ENCODE results near the gene IDUA. TPM values are rescaled to one million over a fixed set of nuclear protein-coding genes. Genes with fewer than 3 reads are reported as not detected.
A peak's percentile ranks its signal among the peaks of the same experiment; 100 is the strongest.

IDUA gene
- total and polyA plus RNA-seq, 2 donors (not counting 1 experiment from before 2014, with no cell fraction given): 57.0 to 67.4 TPM

DNA sequence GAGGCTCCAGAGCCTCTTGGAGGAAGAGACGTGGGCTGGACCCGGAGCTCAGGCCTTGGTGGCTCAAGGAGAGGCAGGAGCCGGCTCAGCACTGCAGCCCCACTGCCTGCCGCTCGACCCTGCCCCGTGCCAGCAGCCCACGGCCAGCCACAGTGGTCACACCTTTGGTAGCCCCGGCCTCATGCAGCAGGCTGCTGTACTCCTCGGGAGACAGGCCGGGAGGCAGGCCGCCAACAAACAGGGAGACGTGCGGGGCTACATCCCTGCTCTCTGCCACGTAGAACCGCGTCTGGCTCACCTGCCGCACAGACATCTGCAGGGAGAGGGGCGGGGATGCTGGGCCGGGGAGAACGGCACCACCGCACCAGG is 21.1 kb upstream of the IDUA start:
- DNase-seq (no peak), ATAC-seq (ENCODE audit: low read depth) (no peak)
- Mint-ChIP-seq H3K9me3 (ENCODE audit: insufficient read depth) (no peaks in the 10 kb centered on the region), H3K27ac (no peak overlapping the region), H3K4me3 (peak overlapping the region; percentile 23), H3K4me1 (peaks cover 2% of the 10 kb centered on the region), H3K27me3 (no peaks in the 10 kb centered on the region)
- CTCF ChIA-PET: no interaction called here
- Histone ChIP-seq H4K20me1 (ENCODE audit: control insufficient read depth, insufficient read depth, low read length, poor library complexity, severe bottlenecking) (peaks cover 46% of the 10 kb centered on the region), H3K27me3 (replicated peaks in 1 of 4; ENCODE audit: control extremely low read depth in 1 of 4, control insufficient read depth in 3 of 4, insufficient read depth in 4 of 4, low read length in 3 of 4) (peaks cover 0 to 6% (median under 1%) of the 10 kb centered on the region in 4 experiments), H3K9ac (ENCODE audit: low read length) (no peak overlapping the region), H2AFZ (ENCODE audit: insufficient read depth, low read depth, low read length, poor library complexity, severe bottlenecking) (no peak overlapping the region), H3K4me3 (ENCODE audit: control extremely low read depth in 1 of 5, extremely low read depth in 1 of 5, insufficient read depth in 1 of 5, low read depth in 2 of 5, low read length in 4 of 5) (no peak overlapping the region), H3K36me3 (replicated peaks in 1 of 2; ENCODE audit: control extremely low read depth in 1 of 2, control insufficient read depth in 1 of 2, extremely low read depth in 1 of 2, insufficient read depth in 2 of 2, low read length in 1 of 2) (peaks cover 0 to 6% of the 10 kb centered on the region in 2 experiments), H3K27ac (ENCODE audit: low read length in 2 of 2) (no peak overlapping the region), H3K4me1 (ENCODE audit: control insufficient read depth in 2 of 2, insufficient read depth in 2 of 2, low read length in 2 of 2) (peaks cover 4 to 13% of the 10 kb centered on the region in 2 donors), H3K4me2 (replicated peaks; ENCODE audit: low read depth, low read length, poor library complexity, severe bottlenecking) (no peak overlapping the region), H3K9me3 (ENCODE audit: control extremely low read depth in 1 of 3, control insufficient read depth in 2 of 3, insufficient read depth in 1 of 3, low read length in 2 of 3) (no peaks in the 10 kb centered on the region), H3K79me2 (ENCODE audit: control insufficient read depth, insufficient read depth, low read length) (peaks cover 14% of the 10 kb centered on the region)
- intact Hi-C loops (cut with micrococcal nuclease): no loop called here
- TF ChIP-seq EZH2 (IDR thresholded peaks at IDR 0.05; ENCODE audit: borderline replicate concordance, insufficient read depth, low read depth, low read length, poor library complexity, severe bottlenecking): no peak
- TF ChIP-seq, protein P1, sequence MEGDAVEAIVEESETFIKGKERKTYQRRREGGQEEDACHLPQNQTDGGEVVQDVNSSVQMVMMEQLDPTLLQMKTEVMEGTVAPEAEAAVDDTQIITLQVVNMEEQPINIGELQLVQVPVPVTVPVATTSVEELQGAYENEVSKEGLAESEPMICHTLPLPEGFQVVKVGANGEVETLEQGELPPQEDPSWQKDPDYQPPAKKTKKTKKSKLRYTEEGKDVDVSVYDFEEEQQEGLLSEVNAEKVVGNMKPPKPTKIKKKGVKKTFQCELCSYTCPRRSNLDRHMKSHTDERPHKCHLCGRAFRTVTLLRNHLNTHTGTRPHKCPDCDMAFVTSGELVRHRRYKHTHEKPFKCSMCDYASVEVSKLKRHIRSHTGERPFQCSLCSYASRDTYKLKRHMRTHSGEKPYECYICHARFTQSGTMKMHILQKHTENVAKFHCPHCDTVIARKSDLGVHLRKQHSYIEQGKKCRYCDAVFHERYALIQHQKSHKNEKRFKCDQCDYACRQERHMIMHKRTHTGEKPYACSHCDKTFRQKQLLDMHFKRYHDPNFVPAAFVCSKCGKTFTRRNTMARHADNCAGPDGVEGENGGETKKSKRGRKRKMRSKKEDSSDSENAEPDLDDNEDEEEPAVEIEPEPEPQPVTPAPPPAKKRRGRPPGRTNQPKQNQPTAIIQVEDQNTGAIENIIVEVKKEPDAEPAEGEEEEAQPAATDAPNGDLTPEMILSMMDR (IDR thresholded peaks at IDR 0.05): no peak
- 95% methylated on average over 21 of the region's 21 CpGs for WGBS (ENCODE audit: insufficient coverage)
- POLR2A ChIA-PET: no interaction called here

DNA sequence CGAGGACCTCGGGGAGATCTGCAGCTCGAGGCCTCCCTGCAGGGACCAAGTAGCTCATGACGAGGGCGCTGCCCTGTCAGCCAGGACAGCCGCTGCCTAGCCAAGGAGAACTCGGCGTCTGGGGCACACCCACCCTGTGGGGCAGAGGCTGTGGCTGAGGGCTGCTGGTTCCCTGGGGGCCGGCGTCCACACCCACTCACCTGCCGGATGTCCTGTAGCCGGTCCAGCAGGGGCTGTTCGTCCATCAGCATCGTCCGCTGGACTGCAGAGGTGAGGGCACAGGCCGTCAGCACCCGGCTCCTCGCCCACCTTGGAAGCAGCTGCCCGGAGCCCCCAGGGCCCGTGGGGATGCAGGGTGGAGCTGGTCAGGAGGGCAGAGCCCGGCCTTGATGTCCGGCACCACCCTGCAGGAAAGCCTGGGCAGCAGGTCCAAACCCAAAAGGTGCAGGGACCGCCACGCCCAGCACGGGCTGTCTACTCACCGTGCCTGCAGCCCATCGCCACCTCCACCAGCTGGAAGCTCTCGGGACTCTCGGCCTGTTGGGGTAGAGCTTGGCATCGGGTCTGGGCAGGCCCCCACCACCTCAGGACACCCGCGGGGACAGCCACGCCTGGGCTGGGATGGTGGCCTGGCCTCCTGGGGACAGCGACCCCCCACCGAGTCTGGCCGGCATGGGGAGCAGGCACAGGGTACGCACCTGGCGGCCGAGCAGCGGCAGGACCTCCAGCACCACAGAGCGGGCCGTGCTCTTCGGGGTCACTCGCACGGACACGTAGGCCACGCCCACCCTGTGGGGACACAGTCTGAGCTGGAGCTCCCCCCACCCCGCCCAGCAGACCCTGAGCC is 20.4 kb upstream of the IDUA start:
- CTCF ChIA-PET: interaction anchor here (0.9 kb wide), 1 partner anchor 85 kb away, joined by 3 read pairs; no protein-coding TSS in a partner anchor
- peaks cover 0 to 6% (median under 1%) of the 10 kb centered on the region in 4 experiments for H3K27me3 ChIP-seq (replicated peaks in 1 of 4; ENCODE audit: control extremely low read depth in 1 of 4, control insufficient read depth in 3 of 4, insufficient read depth in 4 of 4, low read length in 3 of 4)
- DNase-seq (no peak), ATAC-seq (ENCODE audit: low read depth) (no peak)
- no peaks in the 10 kb centered on the region for H3K9me3 ChIP-seq (ENCODE audit: control extremely low read depth in 1 of 3, control insufficient read depth in 2 of 3, insufficient read depth in 1 of 3, low read length in 2 of 3)
- no peak overlapping the region for H3K27ac ChIP-seq (ENCODE audit: low read length in 2 of 2)
- H4K20me1 ChIP-seq (ENCODE audit: control insufficient read depth, insufficient read depth, low read length, poor library complexity, severe bottlenecking): peaks cover 53% of the 10 kb centered on the region
- no peak overlapping the region for H3K27ac Mint-ChIP-seq
- 93% methylated on average over 48 of the region's 48 CpGs for WGBS (ENCODE audit: insufficient coverage)
- no peaks in the 10 kb centered on the region for H3K27me3 Mint-ChIP-seq
- H3K4me1 Mint-ChIP-seq: peaks cover 6% of the 10 kb centered on the region
- peaks cover 4 to 16% of the 10 kb centered on the region in 2 donors for H3K4me1 ChIP-seq (ENCODE audit: control insufficient read depth in 2 of 2, insufficient read depth in 2 of 2, low read length in 2 of 2)
- H3K9ac ChIP-seq (ENCODE audit: low read length): no peak overlapping the region
- H2AFZ ChIP-seq (ENCODE audit: insufficient read depth, low read depth, low read length, poor library complexity, severe bottlenecking): no peak overlapping the region
- TF ChIP-seq EZH2 (IDR thresholded peaks at IDR 0.05; ENCODE audit: borderline replicate concordance, insufficient read depth, low read depth, low read length, poor library complexity, severe bottlenecking): no peak
- TF ChIP-seq, protein P1 (IDR thresholded peaks at IDR 0.05): no peak
- no peak overlapping the region for H3K4me3 Mint-ChIP-seq
- intact Hi-C loops (cut with micrococcal nuclease): no loop called here
- peaks cover 0 to 6% of the 10 kb centered on the region in 2 experiments for H3K36me3 ChIP-seq (replicated peaks in 1 of 2; ENCODE audit: control extremely low read depth in 1 of 2, control insufficient read depth in 1 of 2, extremely low read depth in 1 of 2, insufficient read depth in 2 of 2, low read length in 1 of 2)
- POLR2A ChIA-PET: no interaction called here
- no peaks in the 10 kb centered on the region for H3K9me3 Mint-ChIP-seq (ENCODE audit: insufficient read depth)
- H3K4me2 ChIP-seq (replicated peaks; ENCODE audit: low read depth, low read length, poor library complexity, severe bottlenecking): no peak overlapping the region
- H3K4me3 ChIP-seq (ENCODE audit: control extremely low read depth in 1 of 5, extremely low read depth in 1 of 5, insufficient read depth in 1 of 5, low read depth in 2 of 5, low read length in 4 of 5): no peak overlapping the region
- H3K79me2 ChIP-seq (ENCODE audit: control insufficient read depth, insufficient read depth, low read length): peaks cover 20% of the 10 kb centered on the region

Data from B cell (primary cell).